ENCODE data around the gene ATG16L1. TPM values are rescaled to one million over a fixed set of nuclear protein-coding genes. Genes with fewer than 3 reads are reported as not detected.

Gene ATG16L1
- total and polyA plus RNA-seq, 2 of the 4 experiments (the other 2 are of a cell fraction), result 20.0 to 26.2 TPM

GRCh38 chr2:233228376-233228775, 23.1 kb upstream of the ATG16L1 start:
- intact Hi-C loops (cut with micrococcal nuclease), result no loop called here
- CTCF ChIA-PET, result no interaction called here
- no peak overlapping the region for H2BK15ac ChIP-seq (ENCODE audit: low read depth, low read length)
- no peak overlapping the region for H3K4me2 ChIP-seq (ENCODE audit: low read depth, low read length)
- TF ChIP-seq BHLHE40 (IDR thresholded peaks at IDR 0.05; ENCODE audit: low read depth, low read length) (no peak), CTCF (conservative IDR thresholded peaks at IDR 0.05; ENCODE audit: low read depth, low read length) (no peak), SMC3 (IDR thresholded peaks at IDR 0.05; ENCODE audit: low read depth, low read length) (no peak), MXI1 (IDR thresholded peaks at IDR 0.05; ENCODE audit: borderline replicate concordance, low read depth, low read length) (no peak), ELK1 (IDR thresholded peaks at IDR 0.05; ENCODE audit: borderline replicate concordance, low read depth, low read length) (no peak), USF2 (IDR thresholded peaks at IDR 0.05; ENCODE audit: low read depth, low read length) (no peak), MAZ (IDR thresholded peaks at IDR 0.05; ENCODE audit: borderline replicate concordance, low read depth, low read length) (no peak), MAFK (IDR thresholded peaks at IDR 0.05; ENCODE audit: low read depth, low read length) (no peak), CEBPB (IDR thresholded peaks at IDR 0.05; ENCODE audit: low read depth, low read length) (no peak), RFX5 (IDR thresholded peaks at IDR 0.05; ENCODE audit: low read depth, low read length) (no peak), RAD21 (IDR thresholded peaks at IDR 0.05; ENCODE audit: low read length) (no peak), POLR2A (IDR thresholded peaks at IDR 0.05; ENCODE audit: low read depth, low read length) (no peak), NFE2L2 (IDR thresholded peaks at IDR 0.05; ENCODE audit: low read depth, low read length) (no peak), CHD1 (IDR thresholded peaks at IDR 0.05; ENCODE audit: low read depth, low read length) (no peak), FOS (IDR thresholded peaks at IDR 0.05; ENCODE audit: low read depth, low read length) (no peak), RCOR1 (IDR thresholded peaks at IDR 0.05; ENCODE audit: insufficient replicate concordance, low read length) (no peak)
- H3K4ac ChIP-seq (ENCODE audit: low read depth, low read length), result no peak overlapping the region
- POLR2A ChIA-PET (ENCODE audit: unreplicated experiment), result no interaction called here
- no peak overlapping the region for H4K91ac ChIP-seq (ENCODE audit: insufficient read depth, low read depth, low read length)
- H3K23ac ChIP-seq (ENCODE audit: low read depth, low read length), result no peak overlapping the region
- no peak overlapping the region for H2BK120ac ChIP-seq (ENCODE audit: low read depth, low read length)
- 0 out of 2 replicates have a peak, but pooled peaks cover 2% of the 10 kb centered on the region for H3K9me3 ChIP-seq (ENCODE audit: control insufficient read depth, insufficient read depth, low read length)
- no CpG with 5 or more reads among the region's 3 CpGs for WGBS, 2 experiments (ENCODE audit: extremely low coverage in 2 of 2, insufficient read length in 1 of 2)
- in situ Hi-C loops (cut with MboI; ENCODE audit: low sequenced_read_pairs), result no loop called here
- ATAC-seq (ENCODE audit: low read depth), result no peak
- no peak overlapping the region for H2BK5ac ChIP-seq (ENCODE audit: low read depth, low read length, poor library complexity, severe bottlenecking)
- no peak overlapping the region for H3K56ac ChIP-seq (ENCODE audit: extremely low read depth, insufficient read depth, low read length)
- no peak overlapping the region for H3K4me3 ChIP-seq (ENCODE audit: insufficient read depth, low read depth, low read length)
- DNase-seq, result no peak
- no peak overlapping the region for H2BK20ac ChIP-seq (ENCODE audit: low read depth, low read length)
- H2AK9ac ChIP-seq (replicated peaks; ENCODE audit: low read depth, low read length, poor library complexity), result no peak overlapping the region
- H3K9ac ChIP-seq (ENCODE audit: low read depth, low read length), result no peak overlapping the region
- H3K36me3 ChIP-seq (ENCODE audit: control insufficient read depth, insufficient read depth, low read length), result no peaks in the 10 kb centered on the region
- BruUV-seq (replicated peaks), result no TSS peak
- peaks cover 9% of the 10 kb centered on the region for H3K27me3 ChIP-seq (ENCODE audit: control insufficient read depth, insufficient read depth, low read length)
- H4K20me1 ChIP-seq (ENCODE audit: insufficient read depth, low read length), result no peaks in the 10 kb centered on the region
- no peak overlapping the region for H3K14ac ChIP-seq (replicated peaks; ENCODE audit: low read depth, low read length)
- dilution Hi-C loops (cut with HindIII; ENCODE audit: low sequenced_read_pairs, unreplicated experiment), result no loop called here
- H3K4me1 ChIP-seq (ENCODE audit: control insufficient read depth, insufficient read depth, low read length), result no peaks in the 10 kb centered on the region
- no peak overlapping the region for H3K18ac ChIP-seq (ENCODE audit: low read depth, low read length)
- H3K9me1 ChIP-seq (ENCODE audit: insufficient read depth, low read length), result no peaks in the 10 kb centered on the region
- no peak overlapping the region for H2AK5ac ChIP-seq (ENCODE audit: low read depth, low read length)
- no peaks in the 10 kb centered on the region for H3K79me1 ChIP-seq (ENCODE audit: low read depth in 1 of 2, low read length in 2 of 2)
- H3K27ac ChIP-seq (ENCODE audit: insufficient read depth, low read length), result no peak overlapping the region
- no peak overlapping the region for H4K8ac ChIP-seq (ENCODE audit: low read depth in 2 of 2, low read length in 2 of 2)
- H2AFZ ChIP-seq (replicated peaks; ENCODE audit: low read length, poor library complexity), result no peak overlapping the region
- H4K5ac ChIP-seq (ENCODE audit: low read depth, low read length), result no peak overlapping the region

Data from IMR-90 (cell line).